Measurements from ENCODE around the gene SMCHD1. TPM values are rescaled to one million over a fixed set of nuclear protein-coding genes. Genes with fewer than 3 reads are reported as not detected.
A peak's percentile ranks its signal among the peaks of the same experiment; 100 is the strongest.

The SMCHD1 gene
- total RNA-seq, 4 donors from 2014 or later: 41.0 to 179 (median 136) TPM

GRCh38 chr18:2654928-2655177, 673 bp upstream of the SMCHD1 start:
- Histone ChIP-seq H3K36me3 (no peaks in the 10 kb centered on the region), H3K27me3 (no peaks in the 10 kb centered on the region), H3K4me3 (peak overlapping the region; percentile 43 to 90 (median 74)), H3K9me3 (no peaks in the 10 kb centered on the region), H3K4me1 (peaks cover 7 to 46% (median 30%) of the 10 kb centered on the region in 4 donors), H3K27ac (peak overlapping the region; percentile 95 to 99 (median 98))
- 1% methylated on average over 22 of the region's 22 CpGs; no CpG with 5 or more reads in 1 of the 2 donors for WGBS, 2 donors (ENCODE audit: low coverage in 1 of 2)
- in situ Hi-C loops (cut with MboI; ENCODE audit: low pct_ligation_motif_present in 1 of 4, low pct_unique_long_range_greater_than_20kb in 1 of 4, low sequenced_read_pairs in 3 of 4): loop anchor here in 2 of 4 donors (10.0 kb wide), 2 partner anchors 80 to 90 kb away; partner anchors contain the start of genes METTL4 (in 1 of the 2) and NDC80 (in 1 of the 2)
- TF ChIP-seq, protein P1, sequence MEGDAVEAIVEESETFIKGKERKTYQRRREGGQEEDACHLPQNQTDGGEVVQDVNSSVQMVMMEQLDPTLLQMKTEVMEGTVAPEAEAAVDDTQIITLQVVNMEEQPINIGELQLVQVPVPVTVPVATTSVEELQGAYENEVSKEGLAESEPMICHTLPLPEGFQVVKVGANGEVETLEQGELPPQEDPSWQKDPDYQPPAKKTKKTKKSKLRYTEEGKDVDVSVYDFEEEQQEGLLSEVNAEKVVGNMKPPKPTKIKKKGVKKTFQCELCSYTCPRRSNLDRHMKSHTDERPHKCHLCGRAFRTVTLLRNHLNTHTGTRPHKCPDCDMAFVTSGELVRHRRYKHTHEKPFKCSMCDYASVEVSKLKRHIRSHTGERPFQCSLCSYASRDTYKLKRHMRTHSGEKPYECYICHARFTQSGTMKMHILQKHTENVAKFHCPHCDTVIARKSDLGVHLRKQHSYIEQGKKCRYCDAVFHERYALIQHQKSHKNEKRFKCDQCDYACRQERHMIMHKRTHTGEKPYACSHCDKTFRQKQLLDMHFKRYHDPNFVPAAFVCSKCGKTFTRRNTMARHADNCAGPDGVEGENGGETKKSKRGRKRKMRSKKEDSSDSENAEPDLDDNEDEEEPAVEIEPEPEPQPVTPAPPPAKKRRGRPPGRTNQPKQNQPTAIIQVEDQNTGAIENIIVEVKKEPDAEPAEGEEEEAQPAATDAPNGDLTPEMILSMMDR (IDR thresholded peaks at IDR 0.05): peak in 1 of 5 experiments; percentile 23
- TF ChIP-seq POLR2AphosphoS5 (IDR thresholded peaks at IDR 0.05): no peak
- DNase-seq: no peak
- intact Hi-C loops (cut with DNase I; ENCODE audit: low total_unique reads): loop anchor here (10.0 kb wide), 1 partner anchor 80 kb away; the partner anchor contains the start of genes METTL4 and NDC80

- TF ChIP-seq EP300 (IDR thresholded peaks at IDR 0.05; ENCODE audit: low read depth): no peak
- H3K27ac ChIP-seq: peak overlapping the region; percentile 95 to 99 (median 98)
- no peaks in the 10 kb centered on the region for H3K36me3 ChIP-seq
- H3K4me1 ChIP-seq: peaks cover 12 to 47% (median 32%) of the 10 kb centered on the region in 4 donors
- no peaks in the 10 kb centered on the region for H3K27me3 ChIP-seq
- intact Hi-C loops (cut with DNase I; ENCODE audit: low total_unique reads) (loop anchor here (10.0 kb wide), 1 partner anchor 81 kb away; the partner anchor contains the start of genes METTL4 and NDC80), in situ Hi-C loops (cut with MboI; ENCODE audit: low pct_ligation_motif_present in 1 of 4, low pct_unique_long_range_greater_than_20kb in 1 of 4, low sequenced_read_pairs in 3 of 4) (loop anchor here in 2 of 4 donors (10.0 kb wide), 2 partner anchors 81 to 91 kb away; partner anchors contain the start of genes METTL4 (in 1 of the 2) and NDC80 (in 1 of the 2))
- H3K4me3 ChIP-seq: peak overlapping the region; percentile 60 to 90 (median 88)
- no peaks in the 10 kb centered on the region for H3K9me3 ChIP-seq
- DNase-seq: no peak
- 0% methylated on average over 36 of the region's 37 CpGs; no CpG with 5 or more reads in 1 of the 2 donors for WGBS, 2 donors (ENCODE audit: low coverage in 1 of 2)
These were observed 369 bp downstream of the SMCHD1 start for GRCh38 chr18:2655954-2656236.

- DNase-seq: peak; percentile 65
- Histone ChIP-seq H3K27ac (peak overlapping the region; percentile 95 to 99 (median 98)), H3K27me3 (no peaks in the 10 kb centered on the region), H3K4me1 (peaks cover 12 to 43% (median 32%) of the 10 kb centered on the region in 4 donors), H3K9me3 (no peaks in the 10 kb centered on the region), H3K4me3 (peak overlapping the region; percentile 60 to 90 (median 88)), H3K36me3 (no peaks in the 10 kb centered on the region)
- 0 to 1% methylated on average over 1 to 49 of the region's 49 CpGs for WGBS, 2 donors (ENCODE audit: low coverage in 1 of 2)
- no peak for TF ChIP-seq POLR2A (IDR thresholded peaks at IDR 0.05)
- peak in 1 of 3 donors; percentile 6 for TF ChIP-seq POLR2AphosphoS5 (IDR thresholded peaks at IDR 0.05)
- intact Hi-C loops (cut with DNase I; ENCODE audit: low total_unique reads) (loop anchor here (10.0 kb wide), 1 partner anchor 82 kb away; the partner anchor contains the start of genes METTL4 and NDC80), in situ Hi-C loops (cut with MboI; ENCODE audit: low pct_ligation_motif_present in 1 of 4, low pct_unique_long_range_greater_than_20kb in 1 of 4, low sequenced_read_pairs in 3 of 4) (loop anchor here in 2 of 4 donors (10.0 kb wide), 2 partner anchors 82 to 92 kb away; partner anchors contain the start of genes METTL4 (in 1 of the 2) and NDC80 (in 1 of the 2))
These were observed 883 bp downstream of the SMCHD1 start for GRCh38 chr18:2656237-2656980.

- Histone ChIP-seq H3K4me1 (peaks cover 12 to 43% (median 30%) of the 10 kb centered on the region in 4 donors), H3K27ac (peak overlapping the region; percentile 95 to 99 (median 98)), H3K27me3 (no peaks in the 10 kb centered on the region), H3K9me3 (no peaks in the 10 kb centered on the region), H3K36me3 (no peaks in the 10 kb centered on the region), H3K4me3 (peak overlapping the region; percentile 60 to 90 (median 88))
- WGBS, 2 donors (ENCODE audit: low coverage in 1 of 2): 2 to 3% methylated on average over 12 of the region's 12 CpGs
- DNase-seq: no peak
- in situ Hi-C loops (cut with MboI; ENCODE audit: low pct_ligation_motif_present in 1 of 4, low pct_unique_long_range_greater_than_20kb in 1 of 4, low sequenced_read_pairs in 3 of 4): loop anchor here in 2 of 4 donors (10.0 kb wide), 2 partner anchors 82 to 92 kb away; partner anchors contain the start of genes METTL4 (in 1 of the 2) and NDC80 (in 1 of the 2)
- intact Hi-C loops (cut with DNase I; ENCODE audit: low total_unique reads): loop anchor here (10.0 kb wide), 1 partner anchor 82 kb away; the partner anchor contains the start of genes METTL4 and NDC80
- TF ChIP-seq EP300 (IDR thresholded peaks at IDR 0.05; ENCODE audit: low read depth) (no peak), POLR2AphosphoS5 (IDR thresholded peaks at IDR 0.05) (no peak), POLR2A (IDR thresholded peaks at IDR 0.05) (no peak)
- TF ChIP-seq, protein P1 (IDR thresholded peaks at IDR 0.05): no peak
These were observed 1.5 kb downstream of the SMCHD1 start for GRCh38 chr18:2656981-2657512.

Data from transverse colon (tissue), 4 donors.